Cardiac fibroblast (primary cell): ENCODE data around the gene TESPA1.

ENCODE experiments used
- DNase-seq, 2 donors: peaks; one replicate each; pipeline versions ENCODE4 v3.0.0 to v3.0.0-alpha.2; 2010; ENCODE audit warnings: low read depth in 2 of 2
- H3K4me3 ChIP-seq, 2 donors: replicated peaks in 1 of 2; 1 replicate in 1 of 2; 2 replicates in 1 of 2; pipeline ENCODE4 v1.5.1; 2011; ENCODE audit warnings: low read depth in 2 of 2, low read length in 2 of 2, mild to moderate bottlenecking in 2 of 2, moderate library complexity in 1 of 2
- CTCF ChIP-seq: IDR thresholded peaks from one replicate; pipeline ENCODE4 v1.5.1; 2011; ENCODE audit warnings: low read depth, mild to moderate bottlenecking, low read length, inconsistent platforms

TESPA1 gene

GRCh38 chr12:54974279-54974678, 10.3 kb downstream of the TESPA1 start:
- no peak for DNase-seq
- no peak overlapping the region for H3K4me3 ChIP-seq
- no peak for TF ChIP-seq CTCF

GRCh38 chr12:54973556-54973955, 11.0 kb downstream of the TESPA1 start:
- TF ChIP-seq CTCF, result no peak
- no peak for DNase-seq
- H3K4me3 ChIP-seq, result no peak overlapping the region

- DNase-seq, result no peak
- H3K4me3 ChIP-seq, result no peak overlapping the region
- no peak for TF ChIP-seq CTCF
Observed at GRCh38 chr12:54970741-54971140, 13.8 kb downstream of the TESPA1 start.

GRCh38 chr12:54968181-54968730, 16.3 kb downstream of the TESPA1 start:
- DNase-seq, result no peak
- no peak overlapping the region for H3K4me3 ChIP-seq
- TF ChIP-seq CTCF, result no peak

GRCh38 chr12:54967461-54967860, 17.1 kb downstream of the TESPA1 start:
- H3K4me3 ChIP-seq, result no peak overlapping the region
- peak in 1 of 2 donors; percentile 36 for DNase-seq
- no peak for TF ChIP-seq CTCF

GRCh38 chr12:54961190-54961589, 23.4 kb downstream of the TESPA1 start:
- no peak overlapping the region for H3K4me3 ChIP-seq
- DNase-seq, result no peak
- no peak for TF ChIP-seq CTCF
